SK-N-SH (cell line): Measurements from ENCODE around the gene CHST1. TPM values are rescaled to one million over a fixed set of nuclear protein-coding genes. Genes with fewer than 3 reads are reported as not detected.
A peak's percentile ranks its signal among the peaks of the same experiment; 100 is the strongest.

Source experiments
- CTCF ChIA-PET: fragments of 300-600, 350-600 bp; formaldehyde crosslinking; extraction: SDS; loops from one replicate; lab custom pipeline; 2021; lab: Yijun Ruan, JAX
- POLR2A ChIA-PET: fragments of 350-600 bp; sonication (Branson Sonifier 250); formaldehyde crosslinking; extraction: SDS; loops from one replicate; lab custom pipeline; 2020; ENCODE audit warnings: antibody characterized with exemption, inconsistent platforms; lab: Yijun Ruan, JAX
- DNase-seq: peaks from one replicate; pipeline ENCODE4 v3.0.0; 2012
- H2AFZ ChIP-seq: fragments of 200-600 bp; sonication (generic); 2 replicates; pipeline ENCODE4 v1.8.1; 2016; ENCODE audit warnings: antibody characterized with exemption, mild to moderate bottlenecking, low read depth
- H3F3A ChIP-seq: fragments of 200-600 bp; sonication (generic); replicated peaks from 2 replicates; pipeline ENCODE3; 2016; ENCODE audit warnings: antibody characterized with exemption, mild to moderate bottlenecking; ENCODE audit not compliant: insufficient read depth
- H3K27ac ChIP-seq, 2 experiments: fragments of 200-500 bp in 1 of 2; fragments of 200-600 bp in 1 of 2; sonication (Bioruptor generic) in 1 of 2; sonication (generic), shearing (Covaris generic) in 1 of 2; 2 replicates each; pipeline versions ENCODE4 v1.5.1 to v1.6.1; 2014 to 2016; ENCODE audit warnings: low read depth in 2 of 2, inconsistent platforms in 1 of 2, low read length in 1 of 2, mild to moderate bottlenecking in 1 of 2, mixed read lengths in 1 of 2
- H3K27me3 ChIP-seq: fragments of 200-600 bp; sonication (generic), shearing (Covaris generic); 2 replicates; pipeline ENCODE4 v1.6.1; 2016; ENCODE audit warnings: mixed run types; ENCODE audit not compliant: insufficient read depth
- H3K36me3 ChIP-seq, 2 experiments: fragments of 200-500 bp in 1 of 2; fragments of 200-600 bp in 1 of 2; sonication (Bioruptor generic) in 1 of 2; sonication (generic) in 1 of 2; replicated peaks in 1 of 2; 2 replicates each; pipeline versions ENCODE3 to v1.5.1; 2014 to 2016; ENCODE audit warnings: low read length in 1 of 2, mild to moderate bottlenecking in 1 of 2; ENCODE audit not compliant: insufficient read depth in 2 of 2, control insufficient read depth in 1 of 2
- H3K4me1 ChIP-seq, 2 experiments: fragments of 200-500 bp in 1 of 2; fragments of 200-600 bp in 1 of 2; sonication (Bioruptor generic) in 1 of 2; sonication (generic), shearing (Covaris generic) in 1 of 2; 2 replicates each; pipeline versions ENCODE4 v1.5.1 to v1.6.1; 2014 to 2016; ENCODE audit warnings: low read depth in 1 of 2, low read length in 1 of 2, mixed run types in 1 of 2; ENCODE audit not compliant: insufficient read depth in 2 of 2, control insufficient read depth in 1 of 2
- H3K4me2 ChIP-seq: fragments of 200-600 bp; sonication (generic), shearing (Covaris generic); 2 replicates; pipeline ENCODE4 v1.6.1; 2017; ENCODE audit warnings: mixed run types
- H3K4me3 ChIP-seq, 2 experiments: fragments of 200-500 bp in 1 of 2; fragments of 200-600 bp in 1 of 2; sonication (Bioruptor generic) in 1 of 2; sonication (generic), shearing (Covaris generic) in 1 of 2; 2 replicates each; pipeline versions ENCODE4 v1.5.1 to v1.8.1; 2014 to 2016; ENCODE audit warnings: low read depth in 2 of 2, inconsistent platforms in 1 of 2, low read length in 1 of 2, mild to moderate bottlenecking in 1 of 2, mixed read lengths in 1 of 2, moderate library complexity in 1 of 2
- H3K79me2 ChIP-seq: fragments of 200-600 bp; sonication (generic); 2 replicates; pipeline ENCODE4 v1.8.1; 2017; ENCODE audit warnings: mild to moderate bottlenecking; ENCODE audit not compliant: insufficient read depth
- H3K9ac ChIP-seq: fragments of 200-600 bp; sonication (generic); 2 replicates; pipeline ENCODE4 v1.6.1; 2017; ENCODE audit warnings: mixed run types
- H3K9me2 ChIP-seq: fragments of 200-600 bp; sonication (generic); 2 replicates; pipeline ENCODE4 v1.6.1; 2017; ENCODE audit warnings: mixed run types
- H3K9me3 ChIP-seq: fragments of 200-600 bp; sonication (generic); 2 replicates; pipeline ENCODE4 v1.6.1; 2017; ENCODE audit warnings: mixed run types, mild to moderate bottlenecking, moderate library complexity
- H4K20me1 ChIP-seq: fragments of 200-600 bp; sonication (generic); 2 replicates; pipeline ENCODE4 v1.6.1; 2017; ENCODE audit warnings: mild to moderate bottlenecking, mixed run types; ENCODE audit not compliant: insufficient read depth
- CHD2 ChIP-seq: fragments of 150-350 bp; IDR thresholded peaks from 2 replicates; pipeline ENCODE4 v1.6.1; 2018; ENCODE audit warnings: low read length; ENCODE audit not compliant: partially characterized antibody
- EP300 ChIP-seq, 2 experiments: IDR thresholded peaks; 2 replicates each; pipeline versions ENCODE4 v1.4.0 to v1.6.1; 2012; ENCODE audit warnings: borderline replicate concordance in 1 of 2, low read depth in 1 of 2, low read length in 1 of 2
- FOSL2 ChIP-seq: IDR thresholded peaks from 2 replicates; pipeline ENCODE4 v1.4.0; 2012; ENCODE audit warnings: low read depth, mild to moderate bottlenecking, moderate library complexity, borderline replicate concordance
- GABPA ChIP-seq: IDR thresholded peaks from 2 replicates; pipeline ENCODE4 v1.4.0; 2012; ENCODE audit warnings: low read depth, mild to moderate bottlenecking
- POLR2AphosphoS5 ChIP-seq: IDR thresholded peaks from 2 replicates; pipeline ENCODE4 v1.6.1; 2012; ENCODE audit warnings: low read depth, low read length
- SIN3A ChIP-seq: IDR thresholded peaks from 2 replicates; pipeline ENCODE4 v1.6.1; 2012; ENCODE audit warnings: low read depth, mild to moderate bottlenecking, low read length, moderate library complexity, borderline replicate concordance
- SMC3 ChIP-seq: IDR thresholded peaks from 2 replicates; pipeline ENCODE4 v1.6.1; 2012; ENCODE audit warnings: low read depth, low read length, improper control_type of control experiment
- TAF1 ChIP-seq: IDR thresholded peaks from 2 replicates; pipeline ENCODE4 v1.6.1; 2012; ENCODE audit warnings: low read depth, mild to moderate bottlenecking, low read length, moderate library complexity, borderline replicate concordance
- USF2 ChIP-seq: fragments of 150-350 bp; IDR thresholded peaks from 2 replicates; pipeline ENCODE4 v1.6.1; 2017; ENCODE audit warnings: antibody characterized with exemption, low read length, low read depth, borderline replicate concordance
- YY1 ChIP-seq: IDR thresholded peaks from 2 replicates; pipeline ENCODE4 v1.4.0; 2012; ENCODE audit warnings: low read depth, mild to moderate bottlenecking
- WGBS: methylation state at CpG from one replicate; pipeline ENCODE4 v1.1.6; 2017; ENCODE audit warnings: low lambda C conversion rate; 5-methylcytosine and 5-hydroxymethylcytosine counted together
- polyA plus RNA-seq, 3 experiments: library from polyadenylated mRNA; depleted of rRNA; stranded (reverse); fragments of >200 nt; gene quantifications; 2 replicates each; pipeline ENCODE4 v1.2.3, GENCODE V29; 2012
- TF ChIP-seq, protein P1 (sequence below): IDR thresholded peaks from 2 replicates; pipeline ENCODE4 v1.4.0; 2012; ENCODE audit warnings: low read depth
- TF ChIP-seq, protein P2 (sequence below): IDR thresholded peaks from 2 replicates; pipeline ENCODE4; 2012

Gene CHST1
- polyA plus RNA-seq, 1 of the 3 experiments (the other 2 are of a cell fraction) = 4.9 TPM

- no peak overlapping the region for H3K27ac ChIP-seq
- no peak overlapping the region for H3K4me3 ChIP-seq
- H3K27me3 ChIP-seq = no peaks in the 10 kb centered on the region
- ChIA-PET CTCF (interaction anchor here (0.7 to 15.3 kb wide), 8 partner anchors 14 to 1315 kb away, joined by 3 to 302 read pairs (median 5); partner anchors contain the start of gene CHST1), POLR2A (no interaction called here)
- H3K79me2 ChIP-seq = no peaks in the 10 kb centered on the region
- no peak for TF ChIP-seq FOSL2
- TF ChIP-seq POLR2AphosphoS5 = no peak
- TF ChIP-seq, protein P1, sequence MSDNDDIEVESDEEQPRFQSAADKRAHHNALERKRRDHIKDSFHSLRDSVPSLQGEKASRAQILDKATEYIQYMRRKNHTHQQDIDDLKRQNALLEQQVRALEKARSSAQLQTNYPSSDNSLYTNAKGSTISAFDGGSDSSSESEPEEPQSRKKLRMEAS = no peak
- TF ChIP-seq EP300 (IDR thresholded peaks at IDR 0.05; ENCODE audit: borderline replicate concordance in 1 of 2, low read depth in 1 of 2, low read length in 1 of 2) = no peak
- no peak for TF ChIP-seq TAF1
- TF ChIP-seq, protein P2, sequence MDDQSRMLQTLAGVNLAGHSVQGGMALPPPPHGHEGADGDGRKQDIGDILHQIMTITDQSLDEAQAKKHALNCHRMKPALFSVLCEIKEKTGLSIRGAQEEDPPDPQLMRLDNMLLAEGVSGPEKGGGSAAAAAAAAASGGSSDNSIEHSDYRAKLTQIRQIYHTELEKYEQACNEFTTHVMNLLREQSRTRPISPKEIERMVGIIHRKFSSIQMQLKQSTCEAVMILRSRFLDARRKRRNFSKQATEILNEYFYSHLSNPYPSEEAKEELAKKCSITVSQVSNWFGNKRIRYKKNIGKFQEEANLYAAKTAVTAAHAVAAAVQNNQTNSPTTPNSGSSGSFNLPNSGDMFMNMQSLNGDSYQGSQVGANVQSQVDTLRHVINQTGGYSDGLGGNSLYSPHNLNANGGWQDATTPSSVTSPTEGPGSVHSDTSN = no peak
- no peak for TF ChIP-seq SMC3
- H3K4me1 ChIP-seq = peaks cover 3 to 6% of the 10 kb centered on the region in 2 experiments; a peak in 2 of 4 replicates
- 81% methylated on average over 5 of the region's 6 CpGs for WGBS
- no peak for DNase-seq
- no peaks in the 10 kb centered on the region for H3K9me2 ChIP-seq
- no peak overlapping the region for H3K4me2 ChIP-seq
- H3F3A ChIP-seq = no peaks in the 10 kb centered on the region
- no peaks in the 10 kb centered on the region for H3K36me3 ChIP-seq
- H4K20me1 ChIP-seq = no peaks in the 10 kb centered on the region
- no peak overlapping the region for H3K9ac ChIP-seq
- H3K9me3 ChIP-seq = no peaks in the 10 kb centered on the region
- H2AFZ ChIP-seq = no peak overlapping the region
These were observed 12.6 kb downstream of the CHST1 start for GRCh38 chr11:45652781-45653180.

- Histone ChIP-seq H3K79me2 (no peaks in the 10 kb centered on the region), H4K20me1 (no peaks in the 10 kb centered on the region), H3K4me2 (no peak overlapping the region), H3K9ac (no peak overlapping the region), H3K27ac (no peak overlapping the region), H3K9me2 (no peaks in the 10 kb centered on the region), H3K36me3 (no peaks in the 10 kb centered on the region), H3K9me3 (no peaks in the 10 kb centered on the region), H3F3A (no peaks in the 10 kb centered on the region), H2AFZ (no peak overlapping the region)
- DNase-seq = peak; percentile 17
- ChIA-PET CTCF (interaction anchor here (0.7 to 15.3 kb wide), 7 partner anchors 15 to 1314 kb away, joined by 3 to 302 read pairs (median 6); partner anchors contain the start of gene CHST1), POLR2A (no interaction called here)
- WGBS = 76% methylated on average over 17 of the region's 20 CpGs
- TF ChIP-seq USF2 (no peak), TAF1 (no peak), CHD2 (no peak), SIN3A (no peak), FOSL2 (no peak), EP300 (IDR thresholded peaks at IDR 0.05; ENCODE audit: borderline replicate concordance in 1 of 2, low read depth in 1 of 2, low read length in 1 of 2) (no peak), YY1 (no peak), GABPA (no peak)
- TF ChIP-seq, protein P2 = no peak
- TF ChIP-seq, all 33 proteins: peak for 0
- H3K27me3 ChIP-seq = no peaks in the 10 kb centered on the region
- H3K4me3 ChIP-seq = no peak overlapping the region
- peaks cover 3 to 5% of the 10 kb centered on the region in 2 experiments; a peak in 1 of 4 replicates for H3K4me1 ChIP-seq
These were observed 13.3 kb downstream of the CHST1 start for GRCh38 chr11:45651841-45652749.
